Neural crest cell (in vitro differentiated cells): ENCODE measurements around the gene NUFIP1. TPM values are rescaled to one million over a fixed set of nuclear protein-coding genes. Genes with fewer than 3 reads are reported as not detected.
A peak's percentile ranks its signal among the peaks of the same experiment; 100 is the strongest.

Experiments
- DNase-seq: peaks from one replicate; pipeline ENCODE4 v3.0.0; 2021; ENCODE audit warnings: low read depth, mixed read lengths, low spot score
- H3K27ac Mint-ChIP-seq: one replicate; pipeline ENCODE4 v1.8.0; 2021; ENCODE audit warnings: mild to moderate bottlenecking, mixed read lengths; ENCODE audit not compliant: unreplicated experiment
- H3K27me3 Mint-ChIP-seq: 2 replicates; pipeline ENCODE4 v1.8.0; 2021; ENCODE audit warnings: low read depth, mild to moderate bottlenecking, mixed read lengths
- H3K36me3 Mint-ChIP-seq: 2 replicates; pipeline ENCODE4 v1.8.0; 2021; ENCODE audit warnings: low read depth, mild to moderate bottlenecking, mixed read lengths
- H3K4me1 Mint-ChIP-seq: 2 replicates; pipeline ENCODE4 v1.8.0; 2021; ENCODE audit warnings: mixed read lengths
- H3K4me3 Mint-ChIP-seq: one replicate; pipeline ENCODE4 v1.8.0; 2021; ENCODE audit warnings: mild to moderate bottlenecking, mixed read lengths
- H3K9me3 Mint-ChIP-seq: 2 replicates; pipeline ENCODE4 v1.8.0; 2021; ENCODE audit warnings: mixed read lengths
- total RNA-seq: library from RNA; stranded (reverse); gene quantifications from 2 replicates; pipeline ENCODE4 v1.2.1, GENCODE V29; 2021
- TF ChIP-seq, protein P1 (sequence below): fragments of 200-600 bp; sonication (generic); conservative IDR thresholded peaks from 2 replicates; pipeline ENCODE4 v1.5.0; 2021; ENCODE audit warnings: antibody characterized with exemption, mild to moderate bottlenecking

The NUFIP1 gene
- total RNA-seq, 1 donor from 2014 or later, result 11.6 TPM

GRCh38 chr13:44919104-44919804, 70.0 kb downstream of the NUFIP1 start:
- TF ChIP-seq, protein P1, sequence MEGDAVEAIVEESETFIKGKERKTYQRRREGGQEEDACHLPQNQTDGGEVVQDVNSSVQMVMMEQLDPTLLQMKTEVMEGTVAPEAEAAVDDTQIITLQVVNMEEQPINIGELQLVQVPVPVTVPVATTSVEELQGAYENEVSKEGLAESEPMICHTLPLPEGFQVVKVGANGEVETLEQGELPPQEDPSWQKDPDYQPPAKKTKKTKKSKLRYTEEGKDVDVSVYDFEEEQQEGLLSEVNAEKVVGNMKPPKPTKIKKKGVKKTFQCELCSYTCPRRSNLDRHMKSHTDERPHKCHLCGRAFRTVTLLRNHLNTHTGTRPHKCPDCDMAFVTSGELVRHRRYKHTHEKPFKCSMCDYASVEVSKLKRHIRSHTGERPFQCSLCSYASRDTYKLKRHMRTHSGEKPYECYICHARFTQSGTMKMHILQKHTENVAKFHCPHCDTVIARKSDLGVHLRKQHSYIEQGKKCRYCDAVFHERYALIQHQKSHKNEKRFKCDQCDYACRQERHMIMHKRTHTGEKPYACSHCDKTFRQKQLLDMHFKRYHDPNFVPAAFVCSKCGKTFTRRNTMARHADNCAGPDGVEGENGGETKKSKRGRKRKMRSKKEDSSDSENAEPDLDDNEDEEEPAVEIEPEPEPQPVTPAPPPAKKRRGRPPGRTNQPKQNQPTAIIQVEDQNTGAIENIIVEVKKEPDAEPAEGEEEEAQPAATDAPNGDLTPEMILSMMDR, result no peak
- Mint-ChIP-seq H3K9me3 (no peaks in the 10 kb centered on the region), H3K4me3 (no peak overlapping the region), H3K27ac (no peak overlapping the region), H3K27me3 (no peaks in the 10 kb centered on the region), H3K4me1 (peaks cover 10% of the 10 kb centered on the region), H3K36me3 (no peaks in the 10 kb centered on the region)
- no peak for DNase-seq

GRCh38 chr13:44918326-44919103, 70.8 kb downstream of the NUFIP1 start:
- TF ChIP-seq, protein P1, result peak; percentile 83
- no peak overlapping the region for H3K27ac Mint-ChIP-seq
- H3K36me3 Mint-ChIP-seq, result no peaks in the 10 kb centered on the region
- no peaks in the 10 kb centered on the region for H3K27me3 Mint-ChIP-seq
- H3K4me1 Mint-ChIP-seq, result peaks cover 10% of the 10 kb centered on the region
- H3K4me3 Mint-ChIP-seq, result no peak overlapping the region
- H3K9me3 Mint-ChIP-seq, result no peaks in the 10 kb centered on the region
- peak; percentile 81 for DNase-seq

- TF ChIP-seq, protein P1, result peak; percentile 59
- peak; percentile 96 for DNase-seq
- Mint-ChIP-seq H3K4me1 (peaks cover 10% of the 10 kb centered on the region), H3K36me3 (no peaks in the 10 kb centered on the region), H3K27ac (no peak overlapping the region), H3K27me3 (no peaks in the 10 kb centered on the region), H3K9me3 (no peaks in the 10 kb centered on the region), H3K4me3 (no peak overlapping the region)
These were observed 71.5 kb downstream of the NUFIP1 start for GRCh38 chr13:44917589-44918325.

GRCh38 chr13:44912278-44913016, 76.8 kb downstream of the NUFIP1 start:
- Mint-ChIP-seq H3K27ac (no peak overlapping the region), H3K9me3 (peaks cover 2% of the 10 kb centered on the region), H3K36me3 (peaks cover 3% of the 10 kb centered on the region), H3K27me3 (no peaks in the 10 kb centered on the region), H3K4me3 (no peak overlapping the region), H3K4me1 (no peaks in the 10 kb centered on the region)
- TF ChIP-seq, protein P1, result no peak
- no peak for DNase-seq

- TF ChIP-seq, protein P1, result no peak
- Mint-ChIP-seq H3K4me1 (peaks cover 36% of the 10 kb centered on the region), H3K4me3 (no peak overlapping the region), H3K27me3 (no peaks in the 10 kb centered on the region), H3K36me3 (peaks cover 3% of the 10 kb centered on the region), H3K9me3 (peaks cover 2% of the 10 kb centered on the region), H3K27ac (no peak overlapping the region)
- no peak for DNase-seq
These were observed 80.6 kb downstream of the NUFIP1 start for GRCh38 chr13:44908712-44909111.
